ENCODE measurements around the gene PRPF31.

The PRPF31 gene

DNA sequence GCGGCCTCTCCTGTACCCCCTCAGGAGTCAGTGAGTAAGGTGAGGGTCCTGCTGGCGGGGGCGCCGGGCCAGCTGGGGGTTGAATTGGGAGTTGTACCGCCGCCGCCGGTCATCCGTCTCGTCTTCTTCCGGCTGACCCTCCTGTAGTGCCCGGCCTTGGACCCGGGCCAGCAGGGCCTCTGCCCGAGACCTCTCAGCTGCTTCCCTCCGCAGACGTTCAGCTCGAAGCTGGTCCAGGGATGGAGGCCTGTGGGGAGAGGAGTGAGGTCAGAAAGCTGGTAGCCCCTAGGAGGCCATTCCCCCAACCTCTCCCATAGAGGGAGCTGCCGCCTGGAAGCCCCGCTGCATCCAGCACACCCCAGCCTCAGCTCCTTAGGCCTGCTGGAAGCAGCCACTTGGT lies 40.1 kb downstream of the PRPF31 start:
- POLR2A ChIA-PET, result interaction anchor here (1.2 kb wide), 1 partner anchor 14 kb away, joined by 3 read pairs; no protein-coding TSS in a partner anchor
- H3K36me3 ChIP-seq (ENCODE audit: control insufficient read depth in 4 of 4, insufficient read depth in 4 of 4, low read length in 3 of 4), result peaks cover 2 to 73% (median 56%) of the 10 kb centered on the region in 4 experiments
- peaks cover 3 to 29% (median 21%) of the 10 kb centered on the region in 4 experiments for H3K4me1 ChIP-seq (ENCODE audit: control extremely low read depth in 1 of 4, control insufficient read depth in 4 of 4, insufficient read depth in 4 of 4, low read length in 3 of 4)
- DNase-seq, result no peak
- no peak overlapping the region for H3K4me3 ChIP-seq (ENCODE audit: control insufficient read depth in 1 of 7, extremely low read depth in 1 of 7, insufficient read depth in 4 of 7, low read depth in 2 of 7, low read length in 6 of 7)
- no peak overlapping the region for H3K27ac ChIP-seq (ENCODE audit: insufficient read depth in 1 of 2, low read depth in 1 of 2, low read length in 2 of 2, poor library complexity in 1 of 2, severe bottlenecking in 2 of 2)
- H3K27me3 ChIP-seq (replicated peaks in 2 of 5; ENCODE audit: control insufficient read depth in 4 of 5, insufficient read depth in 5 of 5, low read length in 4 of 5), result no peaks in the 10 kb centered on the region
- WGBS (ENCODE audit: insufficient coverage), result 95% methylated on average over 13 of the region's 19 CpGs
- CTCF ChIA-PET, result interaction anchor here (1.6 kb wide), 1 partner anchor 10 kb away, joined by 5 read pairs; no protein-coding TSS in a partner anchor
- H3K9me3 ChIP-seq (ENCODE audit: control extremely low read depth in 1 of 5, control insufficient read depth in 4 of 5, insufficient read depth in 2 of 5, low read depth in 1 of 5, low read length in 4 of 5), result no peaks in the 10 kb centered on the region

DNA sequence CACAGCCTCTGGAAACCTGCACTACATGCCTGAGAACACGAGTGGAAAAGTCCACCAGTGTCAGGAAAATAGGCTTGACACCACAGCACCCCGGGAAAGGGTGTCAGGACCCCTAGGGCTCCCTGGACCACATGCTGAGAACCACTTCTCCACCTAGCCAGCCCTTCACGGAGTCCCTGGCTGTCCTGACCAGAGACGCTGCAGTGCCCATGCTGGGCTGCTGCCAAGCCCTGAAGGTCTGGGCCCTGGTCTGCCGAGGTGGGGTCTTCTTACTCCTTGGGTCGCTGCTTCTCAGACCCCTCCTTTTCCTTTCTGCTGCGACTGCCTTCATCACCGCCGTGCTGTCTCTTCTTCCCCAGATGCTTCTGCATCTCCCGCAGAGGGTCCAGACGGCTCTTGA lies 40.9 kb downstream of the PRPF31 start:
- no peak overlapping the region for H3K27ac ChIP-seq (ENCODE audit: insufficient read depth in 1 of 2, low read depth in 1 of 2, low read length in 2 of 2, poor library complexity in 1 of 2, severe bottlenecking in 2 of 2)
- ChIA-PET POLR2A (no interaction called here), CTCF (interaction anchor here (1.1 to 1.6 kb wide), 3 partner anchors 11 to 13 kb away, joined by 3 to 5 read pairs (median 4); no protein-coding TSS in a partner anchor)
- DNase-seq, result no peak
- peaks cover 2 to 67% (median 50%) of the 10 kb centered on the region in 4 experiments for H3K36me3 ChIP-seq (ENCODE audit: control insufficient read depth in 4 of 4, insufficient read depth in 4 of 4, low read length in 3 of 4)
- 92% methylated on average over 9 of the region's 11 CpGs for WGBS (ENCODE audit: insufficient coverage)
- no peaks in the 10 kb centered on the region for H3K27me3 ChIP-seq (replicated peaks in 2 of 5; ENCODE audit: control insufficient read depth in 4 of 5, insufficient read depth in 5 of 5, low read length in 4 of 5)
- H3K4me1 ChIP-seq (ENCODE audit: control extremely low read depth in 1 of 4, control insufficient read depth in 4 of 4, insufficient read depth in 4 of 4, low read length in 3 of 4), result peaks cover 3 to 33% (median 26%) of the 10 kb centered on the region in 4 experiments
- H3K9me3 ChIP-seq (ENCODE audit: control extremely low read depth in 1 of 5, control insufficient read depth in 4 of 5, insufficient read depth in 2 of 5, low read depth in 1 of 5, low read length in 4 of 5), result no peaks in the 10 kb centered on the region
- no peak overlapping the region for H3K4me3 ChIP-seq (ENCODE audit: control insufficient read depth in 1 of 7, extremely low read depth in 1 of 7, insufficient read depth in 4 of 7, low read depth in 2 of 7, low read length in 6 of 7)

- Histone ChIP-seq H3K4me3 (ENCODE audit: control insufficient read depth in 1 of 7, extremely low read depth in 1 of 7, insufficient read depth in 4 of 7, low read depth in 2 of 7, low read length in 6 of 7) (no peak overlapping the region), H3K4me1 (ENCODE audit: control extremely low read depth in 1 of 4, control insufficient read depth in 4 of 4, insufficient read depth in 4 of 4, low read length in 3 of 4) (peaks cover 3 to 37% (median 29%) of the 10 kb centered on the region in 4 experiments), H3K27ac (ENCODE audit: insufficient read depth in 1 of 2, low read depth in 1 of 2, low read length in 2 of 2, poor library complexity in 1 of 2, severe bottlenecking in 2 of 2) (no peak overlapping the region), H3K36me3 (ENCODE audit: control insufficient read depth in 4 of 4, insufficient read depth in 4 of 4, low read length in 3 of 4) (peaks cover 2 to 62% (median 48%) of the 10 kb centered on the region in 4 experiments), H3K9me3 (ENCODE audit: control extremely low read depth in 1 of 5, control insufficient read depth in 4 of 5, insufficient read depth in 2 of 5, low read depth in 1 of 5, low read length in 4 of 5) (no peaks in the 10 kb centered on the region), H3K27me3 (replicated peaks in 2 of 5; ENCODE audit: control insufficient read depth in 4 of 5, insufficient read depth in 5 of 5, low read length in 4 of 5) (no peaks in the 10 kb centered on the region)
- CTCF ChIA-PET, result interaction anchor here (1.1 to 1.6 kb wide), 4 partner anchors 11 to 18 kb away, joined by 3 to 5 read pairs (median 4); no protein-coding TSS in a partner anchor
- POLR2A ChIA-PET, result no interaction called here
- no peak for DNase-seq
- WGBS (ENCODE audit: insufficient coverage), result 100% methylated on average over 3 of the region's 3 CpGs
These were observed 41.4 kb downstream of the PRPF31 start for GRCh38 chr19:54156953-54157352.

- Histone ChIP-seq H3K27me3 (replicated peaks in 2 of 5; ENCODE audit: control insufficient read depth in 4 of 5, insufficient read depth in 5 of 5, low read length in 4 of 5) (peaks cover 0 to 4% (median 0%) of the 10 kb centered on the region in 5 experiments), H3K4me3 (ENCODE audit: control insufficient read depth in 1 of 7, extremely low read depth in 1 of 7, insufficient read depth in 4 of 7, low read depth in 2 of 7, low read length in 6 of 7) (peak overlapping the region; percentile 54 to 94 (median 77)), H3K27ac (ENCODE audit: insufficient read depth in 1 of 2, low read depth in 1 of 2, low read length in 2 of 2, poor library complexity in 1 of 2, severe bottlenecking in 2 of 2) (peak overlapping the region; percentile 70 to 90), H3K9me3 (ENCODE audit: control extremely low read depth in 1 of 5, control insufficient read depth in 4 of 5, insufficient read depth in 2 of 5, low read depth in 1 of 5, low read length in 4 of 5) (no peaks in the 10 kb centered on the region), H3K36me3 (ENCODE audit: control insufficient read depth in 4 of 4, insufficient read depth in 4 of 4, low read length in 3 of 4) (peaks cover 2 to 43% (median 31%) of the 10 kb centered on the region in 4 experiments), H3K4me1 (ENCODE audit: control extremely low read depth in 1 of 4, control insufficient read depth in 4 of 4, insufficient read depth in 4 of 4, low read length in 3 of 4) (peaks cover 5 to 53% (median 36%) of the 10 kb centered on the region in 4 experiments)
- CTCF ChIA-PET, result interaction anchor here (0.7 to 2.5 kb wide), 5 partner anchors 9 to 68 kb away, joined by 3 to 11 read pairs (median 4); partner anchors contain the start of genes CNOT3 and MBOAT7
- peak in 1 of 3 donors; percentile 13 for DNase-seq
- POLR2A ChIA-PET, result interaction anchor here (0.6 to 2.2 kb wide), 7 partner anchors 9 to 51 kb away, joined by 3 to 10 read pairs (median 5); partner anchors contain the start of genes CNOT3, MBOAT7, PRPF31 and TFPT
- 4% methylated on average over 13 of the region's 19 CpGs for WGBS (ENCODE audit: insufficient coverage)
These were observed 43.3 kb downstream of the PRPF31 start for GRCh38 chr19:54158812-54159351.

DNA sequence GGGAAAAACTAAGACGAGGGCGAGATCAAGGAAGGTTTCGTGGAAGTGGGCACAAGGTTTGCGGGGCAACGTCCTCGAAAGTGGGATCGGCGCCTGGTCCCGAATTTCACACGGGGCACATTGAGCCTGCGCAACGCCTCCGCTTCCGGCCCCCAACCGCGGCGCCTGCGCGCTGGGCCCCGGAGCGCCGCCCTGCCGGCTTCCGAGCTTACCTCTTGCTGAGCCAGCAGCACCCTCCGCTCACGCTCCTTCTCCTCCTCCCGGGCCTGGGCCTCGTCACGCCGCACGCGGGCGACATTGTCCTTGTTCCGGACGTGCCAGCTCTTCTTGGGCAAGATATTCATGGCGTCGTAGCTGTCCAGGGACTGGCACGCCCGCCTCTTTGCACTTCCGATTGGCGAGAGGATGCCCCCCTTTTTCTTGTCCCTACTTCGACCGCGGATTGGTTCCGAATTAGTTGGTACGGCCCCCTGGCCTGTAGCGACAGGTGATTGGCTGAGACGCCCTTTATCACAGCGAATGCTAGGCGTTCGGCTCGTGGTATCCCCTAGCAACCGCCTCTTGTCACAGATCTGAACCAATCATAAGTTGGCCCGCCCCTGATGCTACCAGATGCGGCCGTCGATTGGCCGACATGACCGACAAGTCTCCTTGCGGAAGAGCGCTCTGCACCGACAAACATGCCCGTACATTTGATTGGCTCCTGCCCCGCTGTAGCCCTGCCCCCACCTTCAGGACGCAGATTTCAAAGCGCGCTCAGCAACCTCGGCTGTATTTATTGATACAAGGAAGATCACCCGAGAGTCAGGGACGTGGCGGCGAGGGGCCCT lies 44.0 kb downstream of the PRPF31 start, which contains the start of gene LENG1:
TSS of gene LENG1 (minus strand) at position 370 of the 830 bp plus-strand sequence. CDS start at position 344, 26 bp downstream.
- CTCF ChIA-PET, result interaction anchor here (1.5 to 2.5 kb wide), 4 partner anchors 9 to 30 kb away, joined by 3 to 11 read pairs (median 6); partner anchors contain the start of genes CNOT3 and MBOAT7

GRCh38 chr19:54160182-54160811 lies 44.7 kb downstream of the PRPF31 start:
- Histone ChIP-seq H3K4me3 (ENCODE audit: control insufficient read depth in 1 of 7, extremely low read depth in 1 of 7, insufficient read depth in 4 of 7, low read depth in 2 of 7, low read length in 6 of 7) (peak overlapping the region; percentile 54 to 94 (median 83)), H3K36me3 (ENCODE audit: control insufficient read depth in 4 of 4, insufficient read depth in 4 of 4, low read length in 3 of 4) (peaks cover 2 to 29% (median 19%) of the 10 kb centered on the region in 4 experiments), H3K27me3 (replicated peaks in 2 of 5; ENCODE audit: control insufficient read depth in 4 of 5, insufficient read depth in 5 of 5, low read length in 4 of 5) (peaks cover 0 to 11% (median 0%) of the 10 kb centered on the region in 5 experiments), H3K9me3 (ENCODE audit: control extremely low read depth in 1 of 5, control insufficient read depth in 4 of 5, insufficient read depth in 2 of 5, low read depth in 1 of 5, low read length in 4 of 5) (peaks cover 0 to 3% (median 0%) of the 10 kb centered on the region in 5 experiments), H3K4me1 (ENCODE audit: control extremely low read depth in 1 of 4, control insufficient read depth in 4 of 4, insufficient read depth in 4 of 4, low read length in 3 of 4) (peaks cover 5 to 52% (median 45%) of the 10 kb centered on the region in 4 experiments), H3K27ac (ENCODE audit: insufficient read depth in 1 of 2, low read depth in 1 of 2, low read length in 2 of 2, poor library complexity in 1 of 2, severe bottlenecking in 2 of 2) (peak overlapping the region; percentile 66 to 87)
- CTCF ChIA-PET, result interaction anchor here (1.5 to 2.5 kb wide), 2 partner anchors 9 to 22 kb away, joined by 3 to 9 read pairs; partner anchors contain the start of gene CNOT3
- DNase-seq, result no peak
- 3% methylated on average over 19 of the region's 28 CpGs for WGBS (ENCODE audit: insufficient coverage)
- POLR2A ChIA-PET, result interaction anchor here (2.0 to 2.2 kb wide), 3 partner anchors 23 to 47 kb away, joined by 7 to 10 read pairs (median 9); partner anchors contain the start of genes CNOT3 and MBOAT7

More for the DNA sequence above, 44.0 kb downstream of the PRPF31 start, which contains the start of gene LENG1:
- peak; percentile 100 for DNase-seq
- Histone ChIP-seq H3K27ac (ENCODE audit: insufficient read depth in 1 of 2, low read depth in 1 of 2, low read length in 2 of 2, poor library complexity in 1 of 2, severe bottlenecking in 2 of 2) (peak within 1 kb of the TSS; percentile 70 to 90), H3K4me3 (ENCODE audit: control insufficient read depth in 1 of 7, extremely low read depth in 1 of 7, insufficient read depth in 4 of 7, low read depth in 2 of 7, low read length in 6 of 7) (peak within 1 kb of the TSS; percentile 54 to 94 (median 83)), H3K4me1 (ENCODE audit: control extremely low read depth in 1 of 4, control insufficient read depth in 4 of 4, insufficient read depth in 4 of 4, low read length in 3 of 4) (peaks cover 5 to 58% (median 43%) of the 10 kb centered on the region in 4 experiments), H3K36me3 (ENCODE audit: control insufficient read depth in 4 of 4, insufficient read depth in 4 of 4, low read length in 3 of 4) (peaks cover 2 to 36% (median 25%) of the 10 kb centered on the region in 4 experiments), H3K9me3 (ENCODE audit: control extremely low read depth in 1 of 5, control insufficient read depth in 4 of 5, insufficient read depth in 2 of 5, low read depth in 1 of 5, low read length in 4 of 5) (no peaks in the 10 kb centered on the region), H3K27me3 (replicated peaks in 2 of 5; ENCODE audit: control insufficient read depth in 4 of 5, insufficient read depth in 5 of 5, low read length in 4 of 5) (peaks cover 0 to 10% (median 0%) of the 10 kb centered on the region in 5 experiments)
- 0% methylated on average over 70 of the region's 72 CpGs for WGBS (ENCODE audit: insufficient coverage)
- POLR2A ChIA-PET, result interaction anchor here (0.6 to 2.2 kb wide), 7 partner anchors 9 to 51 kb away, joined by 3 to 10 read pairs (median 5); partner anchors contain the start of genes CNOT3, MBOAT7, PRPF31 and TFPT
